DMS79 treated with DMSO at 0.1 percent for 48 hours (cell line): ENCODE data around the gene DQX1.

Experiments
- DNase-seq: peaks from one replicate; lab custom pipeline; 2025; lab: John Stamatoyannopoulos, UW

DQX1 gene

DNA sequence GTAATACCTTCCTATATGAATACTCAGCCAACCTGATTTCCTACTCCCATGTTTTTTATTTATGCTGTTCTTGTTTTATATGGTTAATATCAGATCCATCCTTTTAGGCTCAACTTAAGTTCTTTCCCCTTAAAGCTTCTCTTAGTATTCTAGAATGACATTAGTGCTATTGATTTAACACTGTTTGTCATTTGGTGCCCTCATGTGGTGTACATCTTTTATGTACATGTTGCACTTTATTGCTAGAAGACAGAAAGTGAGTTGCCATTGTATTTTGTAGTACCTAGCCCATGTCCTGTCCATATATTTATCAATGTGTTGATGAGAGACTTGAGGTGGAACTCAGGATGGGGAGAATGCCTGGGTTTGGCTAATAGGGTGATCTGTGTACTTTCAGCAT is 6.2 kb upstream of the DQX1 start:
- DNase-seq, result no peak

DNA sequence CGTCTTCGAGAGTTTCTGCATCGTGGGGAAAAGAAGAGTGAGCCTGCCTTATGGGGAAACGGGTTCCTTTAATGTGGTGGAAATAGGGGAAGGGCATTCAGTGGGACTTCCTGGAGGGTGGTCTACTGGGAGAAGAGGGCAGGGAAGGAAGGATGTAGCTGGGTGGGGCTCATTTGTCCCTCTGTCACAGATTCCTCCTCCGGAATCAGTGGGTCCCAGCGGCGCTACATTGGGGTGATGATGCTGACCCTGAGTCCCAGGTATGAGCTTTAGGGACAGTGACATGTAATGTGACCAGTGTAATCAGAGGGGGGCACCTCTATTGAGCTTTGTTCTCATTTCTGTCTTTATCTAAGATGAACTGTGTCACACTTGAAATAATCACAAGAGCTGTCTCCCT is 5.6 kb upstream of the DQX1 start:
- no peak for DNase-seq

DNA sequence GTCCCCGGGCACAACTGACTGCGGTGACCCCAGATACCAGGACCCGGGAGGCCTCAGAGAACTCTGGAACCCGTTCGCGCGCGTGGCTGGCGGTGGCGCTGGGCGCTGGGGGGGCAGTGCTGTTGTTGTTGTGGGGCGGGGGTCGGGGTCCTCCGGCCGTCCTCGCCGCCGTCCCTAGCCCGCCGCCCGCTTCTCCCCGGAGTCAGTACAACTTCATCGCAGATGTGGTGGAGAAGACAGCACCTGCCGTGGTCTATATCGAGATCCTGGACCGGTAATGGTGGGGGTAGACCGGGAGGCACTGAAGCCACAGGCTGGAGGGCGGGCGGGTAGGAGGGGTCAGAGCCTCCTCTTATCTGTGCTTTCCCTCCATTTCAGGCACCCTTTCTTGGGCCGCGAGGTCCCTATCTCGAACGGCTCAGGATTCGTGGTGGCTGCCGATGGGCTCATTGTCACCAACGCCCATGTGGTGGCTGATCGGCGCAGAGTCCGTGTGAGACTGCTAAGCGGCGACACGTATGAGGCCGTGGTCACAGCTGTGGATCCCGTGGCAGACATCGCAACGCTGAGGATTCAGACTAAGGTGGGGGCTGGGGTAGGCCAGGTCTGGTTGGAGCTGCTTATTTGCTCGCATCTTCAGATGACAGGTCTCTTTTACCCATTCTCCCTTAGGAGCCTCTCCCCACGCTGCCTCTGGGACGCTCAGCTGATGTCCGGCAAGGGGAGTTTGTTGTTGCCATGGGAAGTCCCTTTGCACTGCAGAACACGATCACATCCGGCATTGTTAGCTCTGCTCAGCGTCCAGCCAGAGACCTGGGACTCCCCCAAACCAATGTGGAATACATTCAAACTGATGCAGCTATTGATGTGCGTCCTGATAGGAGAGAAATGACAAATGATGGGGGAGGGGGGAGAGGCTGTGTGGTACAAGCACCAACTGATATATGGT is 4.5 kb upstream of the DQX1 start:
- DNase-seq, result no peak

DNA sequence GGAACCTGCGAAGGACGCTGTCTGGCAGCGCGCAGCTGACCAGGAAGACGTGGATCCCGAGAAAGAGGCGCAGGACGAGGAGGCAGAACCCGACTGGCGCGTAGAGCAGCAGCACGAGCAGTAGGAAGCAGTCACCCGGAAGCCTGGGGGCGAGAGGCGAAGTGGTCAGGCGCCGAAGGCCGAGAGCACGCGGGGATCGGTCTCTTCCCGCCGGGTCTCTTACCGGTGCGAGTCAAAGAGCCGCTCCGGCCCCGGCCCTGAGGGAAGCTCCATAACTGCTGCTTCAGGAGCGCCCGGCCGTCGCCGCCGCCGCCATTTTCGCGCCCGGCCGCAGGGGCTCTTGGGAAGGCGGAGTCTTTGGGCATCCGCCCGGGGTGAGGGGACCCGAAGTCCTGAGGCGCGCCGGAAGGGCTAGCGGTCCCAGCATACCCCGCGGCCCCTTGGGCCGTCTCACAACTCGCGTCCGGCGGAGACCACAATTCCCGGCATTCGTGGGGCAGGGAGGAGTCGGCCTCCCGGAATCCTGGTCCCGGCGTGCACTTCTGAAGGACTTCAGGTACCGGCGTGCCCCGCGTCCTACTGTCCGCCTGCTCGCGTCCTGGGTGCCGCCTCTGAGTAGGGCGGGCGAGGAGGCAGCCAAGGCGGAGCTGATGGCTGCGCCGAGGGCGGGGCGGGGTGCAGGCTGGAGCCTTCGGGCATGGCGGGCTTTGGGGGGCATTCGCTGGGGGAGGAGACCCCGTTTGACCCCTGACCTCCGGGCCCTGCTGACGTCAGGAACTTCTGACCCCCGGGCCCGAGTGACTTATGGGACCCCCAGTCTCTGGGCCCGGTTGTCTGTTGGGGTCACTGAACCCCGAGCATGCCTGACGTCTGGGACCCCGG is 3.6 kb upstream of the DQX1 start, which contains the start of the genes AUP1 and HTRA2:
AUP1 (minus strand) TSS at position 350 of the 882 bp plus-strand sequence; CDS start at position 273, 77 bp downstream.
HTRA2 (plus strand) TSS at position 577 of the 882 bp plus-strand sequence; CDS start at position 651, 74 bp downstream.
- DNase-seq, result peak; percentile 92

DNA sequence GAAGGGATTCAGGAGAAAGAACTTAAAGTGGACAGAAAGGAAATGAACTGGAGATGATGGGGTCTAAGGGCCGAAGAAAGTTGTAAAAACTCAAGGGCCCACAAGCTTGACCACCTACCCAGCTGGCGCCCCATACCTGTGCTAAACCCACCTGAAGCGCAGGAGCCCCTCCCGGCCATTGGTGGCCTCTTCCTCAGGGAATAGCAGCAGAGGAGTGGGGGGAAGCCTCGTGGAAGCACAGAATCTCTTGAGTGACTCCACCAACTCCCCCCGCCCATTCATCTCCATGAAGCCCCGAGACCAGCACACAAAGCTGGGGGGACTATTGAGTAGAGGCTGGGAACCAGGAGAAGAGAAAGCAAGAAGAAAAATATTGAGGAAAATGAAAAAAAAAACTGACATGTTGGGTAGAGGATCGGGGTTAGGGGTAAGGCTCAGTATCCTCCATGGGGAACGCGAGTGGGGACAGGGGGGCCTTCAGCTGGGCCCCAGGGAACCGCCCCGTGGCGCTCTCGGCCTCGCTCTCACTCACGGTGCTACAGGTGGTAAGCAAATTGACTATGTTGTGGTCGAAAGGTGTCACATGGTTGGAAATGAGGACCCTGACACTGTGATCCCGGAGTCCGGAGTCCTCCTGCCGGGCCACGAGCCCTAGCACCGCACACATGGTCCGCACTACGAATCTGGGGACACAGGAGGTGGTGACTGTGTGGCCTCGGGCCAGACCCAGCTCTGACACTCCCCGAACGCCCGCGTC is 2.7 kb upstream of the DQX1 start:
- DNase-seq, result no peak

DNA sequence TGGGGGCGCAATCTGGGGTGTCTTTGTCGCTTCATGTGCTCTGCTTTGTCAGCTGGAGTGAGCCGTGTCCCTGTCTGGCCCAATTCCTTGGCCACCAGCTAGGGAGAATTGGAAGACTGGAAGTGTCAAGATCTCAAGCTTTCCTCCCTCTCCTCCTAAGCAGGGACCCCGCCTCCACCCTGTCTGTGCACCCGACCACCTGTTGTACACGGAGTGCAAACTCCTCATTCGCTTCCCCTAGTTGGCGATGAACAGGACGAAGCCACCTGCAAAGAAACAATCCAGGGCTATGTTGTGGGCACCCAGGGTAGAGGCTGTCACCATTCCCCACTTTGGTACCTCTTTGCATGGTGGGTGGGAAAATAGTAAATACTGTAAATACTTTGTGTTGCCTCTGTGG is 1.7 kb upstream of the DQX1 start:
- no peak for DNase-seq

DNA sequence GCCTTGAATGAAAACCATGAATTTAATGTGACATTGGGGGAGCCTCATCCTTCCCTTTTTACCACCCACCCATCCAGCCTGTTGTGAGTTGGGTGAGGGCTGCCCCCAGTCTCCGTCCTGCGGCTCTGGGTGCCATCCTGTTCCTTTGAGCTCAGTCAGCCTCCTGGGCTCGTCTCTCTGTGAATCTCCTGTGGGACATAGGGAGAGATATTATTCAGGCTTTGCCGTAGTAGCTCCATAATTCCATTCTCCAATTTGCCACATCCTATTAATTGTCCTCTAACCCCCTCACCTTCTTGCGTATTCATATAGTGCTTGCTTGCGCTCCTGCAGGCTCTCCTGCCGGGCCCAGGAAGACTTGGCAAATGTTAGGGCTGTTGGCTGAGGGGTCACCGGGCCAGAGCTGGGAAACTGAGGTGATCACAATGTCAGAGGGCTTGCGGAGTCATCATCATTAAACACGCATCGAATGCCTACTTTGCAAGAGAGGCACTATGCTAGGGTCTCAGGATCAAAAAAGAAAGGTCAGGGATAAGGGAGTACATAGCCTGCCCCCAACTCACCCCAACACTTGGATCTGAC is 709 bp upstream of the DQX1 start:
- no peak for DNase-seq

DNA sequence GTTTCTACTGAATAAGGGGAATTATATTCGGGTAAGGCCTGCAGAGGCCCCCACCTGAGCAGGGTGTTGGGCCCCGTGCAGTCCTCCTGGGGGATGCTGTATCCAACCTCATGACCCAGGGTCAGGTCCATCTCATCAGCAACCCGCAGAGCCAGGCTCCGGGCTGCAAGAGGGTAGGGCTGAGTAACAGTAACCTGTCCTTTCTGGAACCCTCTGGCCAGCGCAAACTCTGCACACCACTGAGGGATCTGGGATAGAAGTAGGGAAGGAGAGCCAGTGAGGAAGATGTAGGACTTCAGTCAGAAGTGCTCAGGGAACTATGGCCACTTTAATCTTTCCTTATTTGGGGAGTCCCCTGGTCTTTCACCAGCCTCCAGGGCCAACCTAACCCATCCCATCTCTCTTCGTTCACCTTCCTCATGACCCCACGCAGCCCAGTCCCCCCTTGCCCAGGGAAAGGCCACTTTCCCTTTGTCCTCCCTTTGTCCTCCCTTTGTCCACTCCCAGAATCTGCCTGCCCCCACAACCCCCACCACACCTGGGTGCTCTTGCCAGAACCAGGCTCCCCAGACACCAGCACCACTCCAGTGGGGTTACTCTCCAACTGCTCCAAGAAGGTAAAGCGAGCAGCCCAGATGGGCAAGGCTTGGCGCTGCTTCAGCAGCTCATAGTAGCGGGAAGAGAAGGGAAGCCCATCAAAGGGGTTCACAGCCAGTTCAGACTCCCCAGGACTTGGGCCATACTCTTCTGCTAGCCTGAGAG is 895 bp downstream of the DQX1 start:
- no peak for DNase-seq

DNA sequence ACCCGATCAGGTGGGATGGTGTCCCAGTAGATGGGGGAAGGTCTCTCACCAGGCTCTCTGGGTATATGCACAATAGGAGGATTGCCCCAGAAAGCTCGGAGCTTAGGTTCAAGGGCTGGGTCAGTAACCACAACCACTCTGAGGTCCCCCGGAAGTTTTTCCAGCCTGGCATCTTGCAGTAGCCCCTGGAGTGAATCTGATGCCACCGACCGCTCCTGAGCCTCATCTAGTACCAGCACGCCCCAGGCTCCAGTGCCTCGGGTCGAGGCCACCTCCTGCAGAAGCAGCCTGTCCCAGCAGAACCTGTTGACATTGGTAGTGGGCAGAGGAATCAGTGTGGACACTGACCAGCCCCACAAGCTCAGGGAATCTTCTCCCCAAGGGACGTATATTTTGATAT is 2.0 kb downstream of the DQX1 start:
- no peak for DNase-seq

DNA sequence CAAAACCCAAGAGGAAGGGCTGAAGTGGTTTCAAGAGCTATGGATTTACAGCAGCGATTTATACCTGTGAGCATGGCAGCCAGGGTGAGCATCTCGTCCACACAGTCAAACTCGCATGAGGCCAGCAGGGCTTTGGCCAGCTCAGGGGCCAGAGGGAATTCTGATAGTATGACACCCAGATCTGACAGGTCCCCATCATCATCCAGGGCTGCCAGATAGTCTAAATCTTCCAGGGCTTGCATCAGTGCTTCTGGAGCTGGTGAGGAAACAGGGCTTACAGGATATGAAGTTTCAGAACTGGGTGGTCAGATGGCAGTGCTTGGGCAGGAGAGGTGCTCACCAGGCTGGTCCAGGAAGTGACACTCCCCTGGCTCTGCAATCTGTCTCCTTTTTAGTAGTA is 3.5 kb downstream of the DQX1 start:
- no peak for DNase-seq

DNA sequence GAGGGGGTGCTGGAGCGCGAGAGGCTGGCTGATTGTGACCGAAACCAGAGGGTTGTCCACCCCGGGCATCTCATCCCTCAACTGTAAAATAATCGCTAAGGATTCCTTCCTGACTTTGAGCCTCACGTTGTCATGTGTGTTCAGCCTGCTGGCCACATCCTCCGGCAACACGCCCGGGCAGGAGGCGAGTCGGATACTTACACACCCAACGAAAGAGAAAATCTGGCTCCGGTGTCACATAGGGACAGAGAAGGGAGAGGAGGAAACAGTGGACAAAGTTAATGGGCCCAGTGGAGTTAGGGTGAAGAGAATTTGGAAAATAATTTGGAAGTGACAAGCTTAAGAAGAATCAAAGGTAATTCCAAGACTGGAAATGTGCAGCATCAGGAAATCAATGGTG is 9.4 kb downstream of the DQX1 start:
- DNase-seq, result no peak

DNA sequence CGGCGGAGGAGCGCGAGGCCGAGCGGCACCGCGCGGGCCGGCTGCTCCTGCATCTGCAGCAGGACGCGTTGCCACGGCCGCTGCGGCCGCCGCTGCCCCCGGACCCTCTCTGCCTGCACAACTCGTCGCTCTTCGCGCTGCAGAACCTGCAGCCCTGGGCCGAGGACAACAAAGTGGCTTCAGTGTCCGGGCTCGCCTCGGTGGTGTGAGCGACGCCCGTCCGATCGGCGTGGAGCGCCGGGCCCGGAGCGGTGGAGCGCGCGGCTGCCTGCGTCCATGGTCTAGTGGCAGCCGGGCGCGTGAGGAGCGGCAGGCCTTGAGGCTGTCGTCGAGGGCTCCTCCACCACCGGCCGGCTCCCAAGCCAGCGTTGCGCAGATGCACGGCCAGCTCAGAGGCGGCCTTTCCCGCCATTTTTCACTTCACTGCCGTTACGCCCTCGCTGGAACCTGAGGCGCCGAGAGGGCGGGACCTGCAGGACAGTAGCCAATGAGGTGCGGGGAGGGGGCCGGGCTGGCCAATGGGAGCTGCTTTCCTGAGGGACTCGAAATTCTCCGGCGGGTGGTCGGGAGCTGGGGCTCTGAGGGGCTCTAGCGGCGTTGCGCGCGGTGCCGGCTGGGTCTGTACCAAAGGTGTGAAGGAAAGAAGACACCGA is 9.9 kb downstream of the DQX1 start:
- DNase-seq, result no peak

DNA sequence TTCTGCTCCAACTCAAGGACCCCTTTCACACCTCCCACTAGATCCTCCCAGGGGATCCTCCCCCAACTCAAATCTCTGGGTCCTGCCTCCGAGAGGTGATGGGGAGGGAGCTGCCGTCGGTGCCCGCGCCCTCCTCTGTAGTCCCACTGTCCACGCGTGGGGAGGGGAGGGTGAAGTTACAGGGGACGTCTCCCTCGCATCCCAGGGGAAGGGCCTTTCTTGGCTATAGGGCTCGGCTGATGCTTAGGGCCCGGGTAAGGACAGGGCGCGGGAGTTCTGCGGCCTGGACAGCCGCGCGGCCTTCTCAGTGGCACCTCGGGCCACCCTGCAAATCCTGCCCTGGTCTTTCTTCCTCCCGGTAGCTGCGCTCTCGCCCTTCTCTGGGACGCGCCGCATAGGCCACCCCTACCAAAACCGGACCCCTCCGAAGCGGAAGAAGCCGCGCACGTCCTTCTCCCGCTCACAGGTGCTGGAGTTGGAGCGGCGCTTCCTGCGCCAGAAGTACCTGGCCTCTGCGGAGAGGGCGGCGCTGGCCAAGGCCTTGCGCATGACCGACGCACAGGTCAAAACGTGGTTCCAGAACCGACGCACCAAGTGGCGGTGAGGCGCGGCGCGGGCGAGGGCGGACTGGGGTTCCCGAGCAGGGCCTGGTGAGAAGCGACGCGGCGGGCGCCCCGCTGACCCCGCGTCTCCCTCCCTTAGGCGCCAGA is 10.6 kb downstream of the DQX1 start:
- peak; percentile 8 for DNase-seq

DNA sequence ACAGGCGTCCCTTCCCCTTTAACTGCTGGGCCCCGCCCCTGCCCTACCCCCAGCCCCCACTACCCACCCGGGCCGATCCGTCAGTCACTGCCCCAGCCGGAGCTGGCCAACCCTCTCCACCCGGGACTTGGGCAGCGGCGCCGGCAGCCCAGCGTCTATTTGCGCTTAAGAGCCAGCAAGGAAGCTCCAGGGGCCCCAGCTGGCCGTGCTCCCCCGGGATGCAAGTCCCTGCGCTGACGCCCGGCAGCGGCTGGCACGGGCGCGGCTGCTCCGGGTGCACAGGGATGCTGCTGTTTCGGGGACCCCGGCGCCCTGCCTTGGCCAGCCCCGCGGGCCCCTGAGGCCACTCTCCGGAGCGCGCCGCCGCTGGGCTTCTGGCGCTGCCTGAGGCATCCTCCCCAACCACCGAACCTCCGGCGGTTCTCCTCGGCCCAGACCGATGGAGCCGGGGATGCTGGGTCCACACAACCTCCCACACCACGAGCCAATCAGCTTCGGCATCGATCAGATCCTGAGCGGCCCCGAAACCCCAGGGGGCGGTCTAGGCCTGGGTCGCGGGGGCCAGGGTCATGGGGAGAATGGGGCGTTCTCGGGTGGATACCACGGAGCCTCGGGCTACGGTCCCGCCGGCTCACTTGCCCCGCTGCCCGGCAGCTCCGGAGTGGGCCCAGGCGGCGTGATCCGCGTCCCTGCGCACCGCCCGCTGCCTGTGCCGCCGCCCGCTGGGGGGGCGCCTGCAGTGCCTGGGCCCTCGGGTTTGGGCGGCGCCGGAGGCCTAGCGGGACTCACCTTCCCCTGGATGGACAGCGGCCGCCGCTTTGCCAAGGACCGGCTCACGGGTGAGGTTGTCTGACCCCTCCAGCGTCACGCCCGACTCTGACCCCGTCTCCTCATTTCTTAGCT is 11.4 kb downstream of the DQX1 start, which contains the start of gene TLX2:
TLX2 (plus strand) TSS at position 83 of the 903 bp plus-strand sequence; CDS start at position 440, 357 bp downstream.
- DNase-seq, result no peak

DNA sequence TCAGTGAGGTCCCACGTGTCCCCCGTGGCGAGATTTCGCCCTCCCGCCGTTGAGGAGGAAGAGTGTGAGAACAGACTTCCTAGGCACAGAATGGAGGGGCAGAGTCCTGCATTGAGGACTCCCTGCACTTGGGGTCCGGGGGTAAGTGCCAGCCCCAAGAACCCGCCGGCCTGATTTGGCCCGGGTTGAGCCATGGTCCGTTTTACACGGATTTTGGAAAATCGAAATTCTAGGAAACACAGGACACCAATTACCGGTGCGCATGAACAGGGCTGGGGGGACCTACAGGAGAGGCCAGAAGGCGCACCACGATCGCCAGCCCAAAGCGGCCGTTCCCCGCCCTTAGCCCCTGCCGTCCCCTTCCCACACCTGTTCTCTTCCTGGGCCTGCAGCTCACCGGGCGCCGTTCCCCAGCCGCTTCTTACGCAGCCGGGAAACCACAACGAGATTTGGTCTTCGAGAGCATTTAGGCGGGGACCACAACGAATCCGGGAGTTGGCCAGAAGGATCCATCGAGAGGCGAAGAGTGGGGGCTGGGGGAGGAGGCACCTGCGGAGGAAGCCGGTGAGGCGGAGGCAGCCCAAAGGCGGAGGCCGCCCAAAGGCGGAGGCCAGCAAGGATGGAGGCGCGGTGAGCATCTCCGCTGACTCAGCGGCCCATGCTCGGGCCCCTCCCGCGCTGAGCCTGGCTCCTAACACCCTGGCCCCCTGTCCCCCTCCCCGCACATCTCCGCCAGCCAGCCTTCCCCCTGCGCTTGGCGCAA is 12.2 kb downstream of the DQX1 start:
- DNase-seq, result peak; percentile 32

DNA sequence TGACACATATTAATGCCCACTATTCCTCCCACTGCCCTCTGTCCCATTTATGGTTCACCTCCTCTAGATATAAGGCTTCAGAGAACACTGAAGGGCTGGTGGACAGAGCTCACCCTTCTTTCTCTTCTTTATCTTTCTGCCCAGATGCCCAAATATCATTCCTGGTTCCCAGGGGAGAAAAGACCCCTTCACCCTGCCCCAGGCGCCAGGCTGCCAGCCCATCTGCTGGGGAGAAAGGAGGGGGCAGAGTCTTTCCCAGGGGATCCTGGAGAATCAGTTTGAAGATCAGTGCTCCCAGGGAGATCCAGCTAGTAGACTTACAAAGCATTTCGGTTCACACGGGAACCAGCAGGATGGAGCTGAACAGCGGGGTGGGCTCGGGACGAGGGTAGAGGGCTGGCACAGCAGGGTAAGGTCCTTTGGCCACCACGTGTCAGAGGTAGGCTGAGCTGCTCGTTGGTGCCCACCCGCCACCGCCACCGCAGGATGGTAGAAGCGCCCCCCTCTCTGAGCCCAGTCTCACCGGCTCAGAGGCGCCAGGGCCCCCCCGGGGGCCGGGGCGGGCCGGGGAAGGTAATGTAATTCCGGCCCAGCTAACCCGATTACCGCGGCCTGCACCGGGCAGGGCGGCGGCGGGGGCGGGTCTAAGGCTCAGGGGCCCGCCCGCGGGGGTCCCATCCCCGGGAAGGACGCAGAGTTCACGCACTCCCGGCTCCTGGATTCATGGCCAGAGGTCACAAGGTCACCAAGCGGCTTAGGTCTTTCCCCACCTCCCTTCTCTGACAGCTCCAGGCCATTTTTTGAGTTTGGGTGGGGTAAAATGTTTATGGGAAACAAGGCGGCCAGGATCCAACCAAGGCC is 13.1 kb downstream of the DQX1 start:
- no peak for DNase-seq
